Stomach (tissue), 9 donors: ENCODE measurements around the gene PCF11. TPM values are rescaled to one million over a fixed set of nuclear protein-coding genes. Genes with fewer than 3 reads are reported as not detected.
A peak's percentile ranks its signal among the peaks of the same experiment; 100 is the strongest.

Experiments used
- DNase-seq, 2 donors: peaks; one replicate each; pipeline versions ENCODE4 v3.0.0 to v3.0.0-alpha.2; 2013 to 2019
- H3K27ac ChIP-seq, 5 donors: fragments of 200-600 bp in 4 of 5; sonication (generic) in 4 of 5; one replicate each; pipeline ENCODE4 v1.5.1; 2013 to 2019; ENCODE audit warnings: mild to moderate bottlenecking in 1 of 5, moderate library complexity in 1 of 5
- H3K27me3 ChIP-seq, 3 donors: fragments of 200-600 bp; sonication (generic); one replicate each; pipeline ENCODE4 v1.5.1; 2017 to 2019; ENCODE audit warnings: mixed run types in 1 of 3
- H3K36me3 ChIP-seq, 4 donors: fragments of 200-600 bp; sonication (generic); 1 replicate in 3 of 4; 2 replicates in 1 of 4; pipeline ENCODE4 v1.5.1; 2016 to 2019
- H3K4me1 ChIP-seq, 4 donors: fragments of 200-600 bp; sonication (generic); one replicate each; pipeline ENCODE4 v1.5.1; 2016 to 2019
- H3K4me3 ChIP-seq, 4 donors: fragments of 200-600 bp; sonication (generic) in 3 of 4; one replicate each; pipeline ENCODE4 v1.5.1; 2016 to 2019; ENCODE audit warnings: mild to moderate bottlenecking in 1 of 4
- H3K9me3 ChIP-seq, 4 donors: fragments of 200-600 bp; sonication (generic); one replicate each; pipeline ENCODE4 v1.5.1; 2016 to 2019
- CTCF ChIP-seq, 7 experiments: fragments of 450-650 bp in 4 of 7; fragments of 200-600 bp in 3 of 7; sonication (generic) in 3 of 7; IDR thresholded peaks; one replicate each; pipeline ENCODE4 v1.5.1; 2016 to 2019; ENCODE audit warnings: antibody characterized with exemption in 7 of 7, control low read depth in 2 of 7, mild to moderate bottlenecking in 1 of 7
- EP300 ChIP-seq: sonication (generic); formaldehyde crosslinking; IDR thresholded peaks from one replicate; pipeline ENCODE4 v1.6.1; 2017; ENCODE audit warnings: antibody characterized with exemption
- POLR2A ChIP-seq, 4 donors: fragments of 450-650 bp; IDR thresholded peaks; one replicate each; pipeline ENCODE4 v1.6.1; 2016; ENCODE audit warnings: antibody characterized with exemption in 4 of 4, control low read depth in 2 of 4, mild to moderate bottlenecking in 1 of 4, moderate library complexity in 1 of 4
- POLR2AphosphoS5 ChIP-seq, 3 donors: sonication (generic); formaldehyde crosslinking; IDR thresholded peaks; one replicate each; pipeline ENCODE4 v1.6.1; 2016; ENCODE audit warnings: antibody characterized with exemption in 3 of 3
- WGBS, 5 donors: extraction: QIAGEN DNeasy Blood & Tissue Kit in 3 of 5; methylation state at CpG; one replicate each; pipeline versions ENCODE4 v1.1.5 to v1.1.7; 2013 to 2018; 5-methylcytosine and 5-hydroxymethylcytosine counted together
- intact Hi-C: fragments of 100-400 bp; cut with DNase I; formaldehyde crosslinking; loops from one replicate; pipeline ENCODE4 v1.15.1; 2023; ENCODE audit warnings: low total_unique reads
- polyA plus RNA-seq, 3 donors: library from polyadenylated mRNA; stranded (reverse); fragments of 200-250 nt; gene quantifications; one replicate each; pipeline ENCODE4 v1.2.3, GENCODE V29; 2013
- total RNA-seq, 5 donors: library from RNA; depleted of rRNA; stranded (reverse); fragments of >200 nt; gene quantifications; one replicate each; pipeline versions ENCODE4 v1.1.0 to v1.2.3, GENCODE V29; 2014 to 2016
- donor health status: healthy with polysubstance abuse.
- donor health status: Bipolar disorder and iron deficiency.
- donor health status: healthy.

Gene PCF11
- total and polyA plus RNA-seq, 8 donors: 10.1 to 87.2 (median 58.2) TPM

- intact Hi-C loops: no loop called here
- no peak for TF ChIP-seq POLR2AphosphoS5 (IDR thresholded peaks at IDR 0.05)
- no peak for TF ChIP-seq EP300
- no peak for DNase-seq
- H3K9me3 ChIP-seq: no peaks in the 10 kb centered on the region
- H3K27me3 ChIP-seq: no peaks in the 10 kb centered on the region
- 93 to 100% (median 96%) methylated on average over 1 of the region's 1 CpG for WGBS, 5 donors
- H3K27ac ChIP-seq: no peak overlapping the region
- H3K4me3 ChIP-seq: no peak overlapping the region
- peaks cover 0 to 4% (median 0%) of the 10 kb centered on the region in 4 donors for H3K4me1 ChIP-seq
- H3K36me3 ChIP-seq: peaks cover 57 to 97% (median 96%) of the 10 kb centered on the region in 4 donors
Measured at GRCh38 chr11:83185767-83186166, 28.8 kb downstream of the PCF11 start.

- no peak for DNase-seq
- Histone ChIP-seq H3K4me3 (no peak overlapping the region), H3K36me3 (peaks cover 48 to 94% (median 92%) of the 10 kb centered on the region in 4 donors), H3K27me3 (no peaks in the 10 kb centered on the region), H3K27ac (no peak overlapping the region), H3K4me1 (peaks cover 5 to 14% (median 13%) of the 10 kb centered on the region in 4 donors), H3K9me3 (no peaks in the 10 kb centered on the region)
- TF ChIP-seq CTCF (IDR thresholded peaks at IDR 0.05) (no peak), POLR2A (IDR thresholded peaks at IDR 0.05) (no peak), EP300 (no peak), POLR2AphosphoS5 (IDR thresholded peaks at IDR 0.05) (no peak)
- 81 to 98% (median 95%) methylated on average over 4 of the region's 4 CpGs for WGBS, 5 donors
- intact Hi-C loops: no loop called here
Measured at GRCh38 chr11:83187465-83187864, 30.5 kb downstream of the PCF11 start.

- Histone ChIP-seq H3K27me3 (no peaks in the 10 kb centered on the region), H3K9me3 (no peaks in the 10 kb centered on the region), H3K27ac (peak overlapping the region in 3 of 5 donors; percentile 90 to 92 (median 91)), H3K36me3 (peaks cover 26 to 53% (median 52%) of the 10 kb centered on the region in 4 donors), H3K4me1 (peaks cover 27 to 39% (median 32%) of the 10 kb centered on the region in 4 donors), H3K4me3 (peak overlapping the region in 1 of 4 donors; percentile 73)
- no peak for DNase-seq
- TF ChIP-seq POLR2AphosphoS5 (IDR thresholded peaks at IDR 0.05) (no peak), EP300 (no peak)
- intact Hi-C loops: no loop called here
- 89 to 97% (median 96%) methylated on average over 5 of the region's 5 CpGs for WGBS, 5 donors
Measured at GRCh38 chr11:83191491-83191890, 34.6 kb downstream of the PCF11 start.

- H3K36me3 ChIP-seq: peaks cover 26 to 48% (median 47%) of the 10 kb centered on the region in 4 donors
- H3K27ac ChIP-seq: peak overlapping the region; percentile 39 to 95 (median 91)
- intact Hi-C loops: no loop called here
- peaks cover 27 to 44% (median 36%) of the 10 kb centered on the region in 4 donors for H3K4me1 ChIP-seq
- 32 to 59% (median 41%) methylated on average over 11 of the region's 11 CpGs for WGBS, 5 donors
- TF ChIP-seq CTCF (IDR thresholded peaks at IDR 0.05) (no peak), POLR2AphosphoS5 (IDR thresholded peaks at IDR 0.05) (peak in 1 of 3 donors; percentile 45)
- peak overlapping the region in 3 of 4 donors; percentile 73 to 85 (median 77) for H3K4me3 ChIP-seq
- no peaks in the 10 kb centered on the region for H3K9me3 ChIP-seq
- DNase-seq: peak in 1 of 2 donors; percentile 63
- H3K27me3 ChIP-seq: no peaks in the 10 kb centered on the region
Measured at GRCh38 chr11:83191986-83192385, 35.1 kb downstream of the PCF11 start.

GRCh38 chr11:83192606-83193245, 35.8 kb downstream of the PCF11 start:
- Histone ChIP-seq H3K4me3 (peak overlapping the region; percentile 66 to 85 (median 75)), H3K36me3 (peaks cover 26 to 42% (median 40%) of the 10 kb centered on the region in 4 donors), H3K4me1 (peaks cover 27 to 51% (median 40%) of the 10 kb centered on the region in 4 donors), H3K27ac (peak overlapping the region; percentile 70 to 95 (median 91)), H3K9me3 (no peaks in the 10 kb centered on the region), H3K27me3 (no peaks in the 10 kb centered on the region)
- no peak for TF ChIP-seq CTCF (IDR thresholded peaks at IDR 0.05)
- no peak for TF ChIP-seq POLR2A (IDR thresholded peaks at IDR 0.05)
- no peak for TF ChIP-seq POLR2AphosphoS5 (IDR thresholded peaks at IDR 0.05)
- TF ChIP-seq EP300: no peak
- WGBS, 5 donors: 9 to 15% (median 10%) methylated on average over 8 of the region's 8 CpGs
- intact Hi-C loops: no loop called here
- DNase-seq: peak in 1 of 2 donors; percentile 19
